Measurements from ENCODE around the gene DDX4.
"Not testable (repeated sequence)": the region's sequence is repeated elsewhere in the genome, so short reads cannot be mapped to it uniquely, and the experiment has no call there.

DDX4 gene

DNA sequence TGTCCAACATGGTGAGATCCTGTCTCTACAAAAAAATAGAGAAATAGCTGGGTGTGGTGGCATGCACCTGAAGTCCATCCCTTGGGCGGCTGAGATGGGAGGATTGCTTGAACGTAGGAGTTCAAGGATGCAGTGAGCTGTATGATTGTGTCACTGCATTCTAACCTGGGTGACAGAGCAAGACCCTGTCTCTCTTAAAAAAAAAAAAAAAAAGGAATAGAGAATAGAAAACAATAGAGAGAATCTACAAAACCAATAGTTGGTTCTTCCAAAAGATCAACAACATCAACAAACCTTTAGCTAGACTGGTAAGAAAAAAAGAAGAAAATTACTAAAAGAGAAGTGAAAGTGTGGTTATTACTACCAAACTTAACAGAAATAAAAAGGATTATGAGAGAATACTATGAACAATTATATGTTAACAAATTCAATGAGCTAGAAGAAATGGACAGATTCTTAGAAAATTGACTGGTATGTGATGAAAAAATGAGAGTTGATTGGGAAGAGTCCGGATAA, 17.6 kb upstream of the DDX4 start:
- in situ Hi-C loops (cut with MboI; ENCODE audit: low sequenced_read_pairs) = no loop called here

DNA sequence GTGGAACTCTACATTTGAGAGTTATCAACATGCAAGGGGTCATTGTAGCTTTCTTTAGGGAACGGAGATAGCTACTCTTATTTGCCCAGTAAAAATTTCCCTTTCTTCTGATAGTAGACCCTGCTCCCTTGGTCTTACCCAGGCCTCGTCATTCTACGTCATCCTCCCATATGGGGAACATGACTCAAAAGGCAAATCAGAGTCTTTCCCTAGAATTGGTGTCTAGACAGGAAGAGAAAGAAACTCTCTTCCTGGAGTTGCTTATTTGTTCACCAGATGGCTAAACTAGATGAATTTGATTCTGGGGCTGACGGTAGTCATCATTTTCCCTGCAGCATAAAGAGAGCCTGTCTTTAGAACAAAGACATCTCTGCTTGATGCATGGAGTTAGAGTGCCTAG, 13.6 kb upstream of the DDX4 start:
- in situ Hi-C loops (cut with MboI; ENCODE audit: low sequenced_read_pairs) = no loop called here

DNA sequence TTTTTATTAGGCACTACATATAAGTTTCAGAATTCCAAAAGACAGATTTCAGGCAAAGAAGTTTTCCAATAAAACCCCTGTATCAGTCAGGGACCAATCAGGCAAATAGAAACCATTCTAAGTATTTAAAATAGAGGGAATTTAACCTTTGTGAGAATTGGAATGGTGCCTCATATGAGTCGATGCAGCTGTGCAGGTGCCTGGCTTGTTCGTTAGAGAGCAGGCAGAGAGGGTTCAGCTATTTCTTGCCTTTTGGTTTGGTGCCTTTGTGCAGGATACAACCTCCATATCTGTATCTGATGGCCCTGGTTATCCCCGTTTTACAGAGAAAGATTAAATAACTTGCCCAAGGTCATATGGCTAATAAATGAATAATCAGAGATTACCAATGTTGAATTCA, 6.0 kb upstream of the DDX4 start:
- in situ Hi-C loops (cut with MboI; ENCODE audit: low sequenced_read_pairs) = no loop called here

DNA sequence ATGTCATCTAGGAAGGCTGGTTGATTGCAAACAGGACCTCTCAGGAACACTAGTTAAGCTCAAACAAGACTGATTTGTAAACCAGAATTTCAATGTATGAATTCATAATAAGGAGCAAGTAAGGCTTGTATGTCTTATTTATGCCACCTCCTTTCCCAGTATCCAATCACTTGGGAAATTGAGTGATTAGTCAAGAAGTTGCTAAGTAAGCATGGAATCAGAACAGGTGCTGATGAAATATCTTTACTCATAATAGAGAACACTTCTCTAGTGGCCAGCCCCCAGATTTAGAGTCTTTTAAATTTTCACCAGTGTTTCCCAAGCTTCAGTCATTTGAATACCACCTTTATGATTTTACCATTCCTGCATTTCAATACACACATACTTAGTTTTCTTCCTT, 5.3 kb upstream of the DDX4 start:
- in situ Hi-C loops (cut with MboI; ENCODE audit: low sequenced_read_pairs) = no loop called here

- in situ Hi-C loops (cut with MboI; ENCODE audit: low sequenced_read_pairs) = no loop called here
Observed at GRCh38 chr5:55734658-55735057, 3.2 kb upstream of the DDX4 start.

DNA sequence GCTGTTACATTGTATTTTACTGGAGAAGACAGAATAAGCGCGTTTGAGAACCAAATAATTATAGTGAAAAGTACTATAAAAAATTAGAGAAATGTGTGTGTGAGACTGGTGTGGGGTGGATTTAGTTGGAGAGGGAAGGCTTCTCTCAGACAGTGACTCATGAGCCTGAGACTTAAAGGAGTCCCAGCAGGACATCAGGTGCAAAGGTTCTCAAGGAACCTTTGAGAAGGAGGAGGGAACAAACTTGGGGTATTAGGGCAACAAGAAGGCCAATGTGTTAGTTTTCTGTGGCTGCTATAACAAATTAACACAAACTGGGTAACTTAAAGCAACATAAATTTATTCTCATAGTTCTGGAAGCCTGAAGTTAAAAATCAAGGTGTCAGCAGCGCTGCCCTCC, 4.9 kb downstream of the DDX4 start:
- in situ Hi-C loops (cut with MboI; ENCODE audit: low sequenced_read_pairs) = no loop called here

GRCh38 chr5:55747778-55748318, 10.0 kb downstream of the DDX4 start:
- in situ Hi-C loops (cut with MboI; ENCODE audit: low sequenced_read_pairs) = no loop called here

DNA sequence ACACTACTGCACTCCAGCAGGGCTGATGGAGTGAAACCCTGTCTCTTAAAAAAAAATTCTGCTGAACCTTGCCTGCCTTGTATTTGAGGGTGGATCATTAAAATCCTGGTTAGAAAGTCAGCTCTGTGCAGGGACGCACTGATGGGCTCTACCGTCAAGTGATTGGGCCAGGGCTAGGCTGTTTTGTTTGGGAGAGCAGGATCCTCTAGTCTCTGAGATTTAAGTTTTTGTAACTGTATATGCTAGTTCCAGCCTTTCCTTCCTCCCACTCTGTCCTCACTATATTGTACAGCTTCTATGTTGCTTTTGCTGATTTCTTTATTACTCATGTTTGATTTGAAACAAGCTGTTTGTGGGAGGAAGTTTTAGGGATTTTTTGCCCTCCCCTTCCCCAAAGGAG, 11.5 kb downstream of the DDX4 start:
- in situ Hi-C loops (cut with MboI; ENCODE audit: low sequenced_read_pairs) = no loop called here

- in situ Hi-C loops (cut with MboI; ENCODE audit: low sequenced_read_pairs) = no loop called here
Observed at GRCh38 chr5:55750063-55750462, 12.2 kb downstream of the DDX4 start.

DNA sequence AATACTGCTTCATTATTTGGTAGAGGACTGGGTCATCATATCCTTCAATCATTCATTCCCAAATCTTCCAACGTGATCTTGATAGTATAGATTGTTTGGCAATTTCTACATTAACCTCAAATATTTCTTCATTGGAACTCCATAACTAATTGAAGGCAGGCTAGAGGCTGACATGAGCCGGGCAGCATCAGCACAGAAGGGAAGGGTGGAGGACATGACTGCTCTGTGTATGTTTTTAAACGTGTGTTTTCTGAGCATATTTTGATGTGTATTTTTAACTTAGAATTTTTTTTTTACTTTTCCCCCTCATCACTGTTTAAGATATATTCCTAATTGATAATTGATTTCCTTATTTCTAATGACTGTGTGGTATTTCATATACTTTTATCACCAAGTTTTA, 12.6 kb downstream of the DDX4 start:
- in situ Hi-C loops (cut with MboI; ENCODE audit: low sequenced_read_pairs) = no loop called here

DNA sequence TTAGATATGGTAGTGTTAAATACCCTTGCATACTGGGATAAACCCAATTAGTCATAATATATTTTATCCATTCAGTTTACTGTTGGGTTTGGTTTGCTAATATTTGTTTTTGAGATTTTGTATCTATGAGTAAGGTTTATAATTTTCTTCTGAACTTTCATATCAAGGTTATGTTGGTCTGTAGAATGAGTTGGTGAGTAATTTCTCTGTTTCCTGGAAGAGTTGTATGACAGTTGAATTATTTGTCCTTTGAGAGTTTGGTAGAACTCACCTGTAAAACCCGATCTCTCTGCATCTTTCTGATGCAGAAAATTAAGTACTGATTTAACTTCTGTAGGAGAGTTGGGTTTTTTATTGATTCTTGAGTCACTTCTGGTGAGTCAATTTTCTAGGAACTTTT, 20.4 kb downstream of the DDX4 start:
- in situ Hi-C loops (cut with MboI; ENCODE audit: low sequenced_read_pairs) = no loop called here

GRCh38 chr5:55758714-55759113, 20.9 kb downstream of the DDX4 start:
- in situ Hi-C loops (cut with MboI; ENCODE audit: low sequenced_read_pairs) = no loop called here

DNA sequence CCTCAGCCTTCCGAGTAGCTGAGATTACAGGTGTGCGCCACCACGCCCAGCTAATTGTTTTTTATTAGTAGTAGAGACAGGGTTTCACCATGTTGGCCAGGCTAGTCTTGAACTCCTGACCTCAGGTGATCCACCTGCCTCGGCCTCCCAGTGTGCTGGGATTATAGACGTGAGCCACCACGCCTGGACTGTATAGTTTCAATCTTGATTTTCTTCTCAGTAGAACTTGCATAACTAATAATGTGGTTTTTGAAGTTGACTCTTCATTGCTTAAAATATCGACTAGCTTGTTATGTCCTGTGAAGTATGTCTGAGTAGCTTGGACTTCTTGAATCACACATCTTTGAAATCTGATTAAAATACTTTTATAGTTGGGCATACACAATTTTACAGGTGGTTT, 23.9 kb downstream of the DDX4 start:
- in situ Hi-C loops (cut with MboI; ENCODE audit: low sequenced_read_pairs) = not testable (repeated sequence)

DNA sequence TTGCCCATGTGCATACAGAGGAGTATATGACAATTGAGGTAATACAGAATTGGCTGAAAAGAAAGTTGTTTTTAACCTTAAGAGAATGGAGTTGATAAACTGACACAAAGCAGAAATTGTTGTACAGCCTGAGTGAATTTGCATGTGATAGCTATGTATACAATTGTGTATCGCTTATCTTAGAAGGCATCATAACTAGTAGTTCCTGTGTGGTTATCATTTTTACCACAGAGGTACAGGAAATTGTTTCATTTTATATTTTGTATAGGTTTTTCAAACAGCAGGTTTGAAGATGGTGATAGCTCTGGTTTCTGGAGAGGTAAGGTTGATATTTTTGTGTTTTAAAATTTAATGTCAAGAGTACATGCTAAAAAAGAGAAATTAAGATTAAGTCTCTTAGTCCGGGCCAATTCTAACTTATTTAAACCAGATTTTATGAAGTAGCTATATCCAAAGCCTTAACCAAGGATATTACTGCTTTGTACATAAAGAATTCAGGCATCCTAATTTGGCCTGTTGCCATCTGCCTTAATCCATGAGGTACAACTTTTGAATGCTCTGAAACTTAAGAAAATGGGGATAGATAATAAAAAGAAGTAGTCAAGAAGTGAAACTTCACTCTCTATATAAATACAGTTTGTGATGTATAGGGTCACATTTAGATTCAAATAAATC, 26.0 kb downstream of the DDX4 start:
- in situ Hi-C loops (cut with MboI; ENCODE audit: low sequenced_read_pairs) = no loop called here

GRCh38 chr5:55768279-55768678, 30.4 kb downstream of the DDX4 start:
- in situ Hi-C loops (cut with MboI; ENCODE audit: low sequenced_read_pairs) = no loop called here

- in situ Hi-C loops (cut with MboI; ENCODE audit: low sequenced_read_pairs) = no loop called here
Observed at GRCh38 chr5:55771175-55771655, 33.4 kb downstream of the DDX4 start.

DNA sequence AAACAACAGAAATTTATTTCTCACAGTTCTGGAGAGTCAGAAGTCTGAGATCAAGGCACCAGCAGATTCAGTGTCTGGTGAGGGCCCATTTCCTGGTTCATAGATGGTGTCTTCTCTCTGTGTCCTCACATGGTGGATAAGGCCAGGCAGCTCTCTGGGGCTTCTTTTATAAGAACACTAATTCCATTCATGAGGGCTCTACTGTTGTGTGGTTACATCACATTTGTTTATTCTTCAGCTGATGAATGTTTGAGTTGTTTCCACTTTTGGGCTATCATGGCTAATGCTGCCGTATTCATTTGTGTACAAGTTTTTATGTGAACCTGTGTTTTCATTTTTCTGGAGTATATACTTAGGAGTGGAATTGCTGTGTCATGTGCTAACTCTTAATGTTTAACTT, 35.2 kb downstream of the DDX4 start:
- in situ Hi-C loops (cut with MboI; ENCODE audit: low sequenced_read_pairs) = no loop called here

GRCh38 chr5:55777332-55777731, 39.5 kb downstream of the DDX4 start:
- in situ Hi-C loops (cut with MboI; ENCODE audit: low sequenced_read_pairs) = no loop called here

GRCh38 chr5:55800924-55801323, 63.1 kb downstream of the DDX4 start:
- in situ Hi-C loops (cut with MboI; ENCODE audit: low sequenced_read_pairs) = no loop called here

DNA sequence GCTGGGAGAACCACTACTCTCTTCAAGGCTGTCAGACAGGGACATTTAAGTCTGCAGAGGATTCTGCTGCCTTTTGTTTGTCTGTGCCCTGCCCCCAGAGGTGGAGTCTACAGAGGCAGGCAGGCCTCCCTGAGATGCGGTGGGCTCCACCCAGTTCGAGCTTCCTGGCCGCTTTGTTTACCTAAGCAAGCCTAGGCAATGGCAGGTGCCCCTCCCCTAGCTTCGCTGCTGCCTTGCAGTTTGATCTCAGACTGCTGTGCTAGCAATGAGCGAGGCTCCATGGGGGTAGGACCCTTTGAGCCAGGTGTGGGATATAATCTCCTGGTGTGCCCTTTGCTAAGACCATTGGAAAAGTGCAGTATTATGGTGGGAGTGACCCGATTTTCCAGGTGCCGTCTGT, 71.0 kb downstream of the DDX4 start:
- in situ Hi-C loops (cut with MboI; ENCODE audit: low sequenced_read_pairs) = not testable (repeated sequence)

- in situ Hi-C loops (cut with MboI; ENCODE audit: low sequenced_read_pairs) = not testable (repeated sequence)
Observed at GRCh38 chr5:55815939-55816338, 78.1 kb downstream of the DDX4 start.

GRCh38 chr5:55816342-55816741, 78.5 kb downstream of the DDX4 start:
- in situ Hi-C loops (cut with MboI; ENCODE audit: low sequenced_read_pairs) = no loop called here

GRCh38 chr5:55817030-55817429, 79.2 kb downstream of the DDX4 start:
- in situ Hi-C loops (cut with MboI; ENCODE audit: low sequenced_read_pairs) = no loop called here
